ENCODE data around the gene WDR4. TPM values are rescaled to one million over a fixed set of nuclear protein-coding genes. Genes with fewer than 3 reads are reported as not detected.
"Not testable (repeated sequence)": the region's sequence is repeated elsewhere in the genome, so short reads cannot be mapped to it uniquely, and the experiment has no call there.

Gene WDR4
- total and polyA plus RNA-seq, 2 experiments from 2014 or later, result 22.5 to 50.2 TPM

DNA sequence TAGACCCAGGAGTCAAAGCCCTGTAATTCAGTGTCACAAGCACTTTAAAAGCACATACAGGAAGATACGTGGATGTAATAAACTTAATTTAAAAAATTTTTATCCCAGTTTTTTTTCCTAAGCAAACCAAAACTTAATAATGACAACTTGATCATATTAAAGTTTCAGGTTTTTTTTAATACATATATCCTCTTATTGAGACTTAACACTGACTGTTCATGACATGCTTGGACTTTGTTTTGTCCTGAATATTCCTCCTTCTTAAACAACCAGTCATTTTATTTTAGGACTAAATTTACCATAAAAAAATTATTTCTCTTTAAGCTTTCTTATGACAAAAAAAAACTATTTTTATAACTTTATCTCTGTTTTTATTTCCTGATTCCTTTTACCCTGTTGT lies 64.1 kb downstream of the WDR4 start:
- H3K9me2 ChIP-seq (ENCODE audit: insufficient read depth), result no peaks in the 10 kb centered on the region
- H3K79me2 ChIP-seq (replicated peaks; ENCODE audit: insufficient read depth), result no peaks in the 10 kb centered on the region
- DNase-seq (ENCODE audit: low spot score) (peak; percentile 44), ATAC-seq (no peak)
- H3K4me1 Mint-ChIP-seq, result peaks cover 16% of the 10 kb centered on the region
- no peak for TF ChIP-seq JUNB (IDR thresholded peaks at IDR 0.05; ENCODE audit: unreplicated experiment)
- TF ChIP-seq, protein P1, sequence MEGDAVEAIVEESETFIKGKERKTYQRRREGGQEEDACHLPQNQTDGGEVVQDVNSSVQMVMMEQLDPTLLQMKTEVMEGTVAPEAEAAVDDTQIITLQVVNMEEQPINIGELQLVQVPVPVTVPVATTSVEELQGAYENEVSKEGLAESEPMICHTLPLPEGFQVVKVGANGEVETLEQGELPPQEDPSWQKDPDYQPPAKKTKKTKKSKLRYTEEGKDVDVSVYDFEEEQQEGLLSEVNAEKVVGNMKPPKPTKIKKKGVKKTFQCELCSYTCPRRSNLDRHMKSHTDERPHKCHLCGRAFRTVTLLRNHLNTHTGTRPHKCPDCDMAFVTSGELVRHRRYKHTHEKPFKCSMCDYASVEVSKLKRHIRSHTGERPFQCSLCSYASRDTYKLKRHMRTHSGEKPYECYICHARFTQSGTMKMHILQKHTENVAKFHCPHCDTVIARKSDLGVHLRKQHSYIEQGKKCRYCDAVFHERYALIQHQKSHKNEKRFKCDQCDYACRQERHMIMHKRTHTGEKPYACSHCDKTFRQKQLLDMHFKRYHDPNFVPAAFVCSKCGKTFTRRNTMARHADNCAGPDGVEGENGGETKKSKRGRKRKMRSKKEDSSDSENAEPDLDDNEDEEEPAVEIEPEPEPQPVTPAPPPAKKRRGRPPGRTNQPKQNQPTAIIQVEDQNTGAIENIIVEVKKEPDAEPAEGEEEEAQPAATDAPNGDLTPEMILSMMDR (conservative IDR thresholded peaks at IDR 0.05; ENCODE audit: low read depth in 2 of 2), result no peak
- H3K4me1 ChIP-seq (ENCODE audit: insufficient read depth), result peaks cover 4% of the 10 kb centered on the region; the same call in 1 of the 2 replicates
- H3K36me3 ChIP-seq (ENCODE audit: insufficient read depth), result peaks cover 24% of the 10 kb centered on the region
- no peak overlapping the region for H3K4me3 ChIP-seq
- H3F3A ChIP-seq (replicated peaks; ENCODE audit: low read depth), result no peaks in the 10 kb centered on the region
- peaks cover 30% of the 10 kb centered on the region for H3K36me3 Mint-ChIP-seq (ENCODE audit: low read depth)
- no peak overlapping the region for H3K27ac ChIP-seq (ENCODE audit: low read depth)
- no peak overlapping the region for H3K4me2 ChIP-seq
- H3K4me3 Mint-ChIP-seq, result no peak overlapping the region
- H4K20me1 ChIP-seq (replicated peaks; ENCODE audit: insufficient read depth), result no peaks in the 10 kb centered on the region
- H2AFZ ChIP-seq, result no peak overlapping the region
- H3K27me3 ChIP-seq (ENCODE audit: insufficient read depth), result no peaks in the 10 kb centered on the region
- H3K27ac Mint-ChIP-seq, result no peak overlapping the region
- H3K27me3 Mint-ChIP-seq (ENCODE audit: insufficient read depth, low read depth, poor library complexity), result peaks cover 4% of the 10 kb centered on the region
- peaks cover 48% of the 10 kb centered on the region for H3K9me3 Mint-ChIP-seq

DNA sequence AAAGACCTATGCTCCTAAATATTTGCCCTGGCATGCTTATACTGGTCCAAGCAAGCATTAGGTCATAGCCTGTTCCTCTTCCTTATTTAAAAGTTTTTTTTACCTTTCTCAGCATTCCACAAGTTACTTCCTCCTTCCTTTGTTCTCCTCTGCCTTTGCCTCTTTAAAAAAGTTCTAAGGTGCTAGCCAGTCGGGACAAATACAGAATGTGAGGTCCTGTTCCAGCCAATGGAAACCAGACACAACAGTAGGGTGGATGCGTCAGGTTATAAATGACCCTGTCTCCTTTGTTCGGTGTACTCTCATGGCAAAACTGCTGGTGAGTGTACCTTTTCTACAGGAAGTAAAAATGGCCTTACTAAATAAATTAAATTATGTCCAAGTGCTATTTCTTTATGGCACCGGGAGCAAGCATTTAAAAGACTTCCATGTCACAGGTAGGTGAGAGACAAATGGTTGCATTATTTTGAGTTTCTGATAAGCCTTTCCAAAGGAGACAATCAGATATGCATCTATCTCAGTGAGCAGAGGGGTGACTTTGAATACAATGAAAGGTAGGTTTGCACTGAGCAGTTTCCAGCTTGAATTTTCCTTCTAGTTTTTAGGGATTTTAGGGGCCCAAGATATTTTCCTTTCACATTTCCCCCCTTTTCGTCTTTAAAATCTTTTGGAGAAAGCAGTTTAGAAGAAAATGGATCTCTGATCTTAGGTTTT lies 66.7 kb downstream of the WDR4 start:
- H3K79me2 ChIP-seq (replicated peaks; ENCODE audit: insufficient read depth); H3K4me3 ChIP-seq; H3K4me3 Mint-ChIP-seq; H3K27me3 Mint-ChIP-seq (ENCODE audit: insufficient read depth, low read depth, poor library complexity); H3K4me2 ChIP-seq; H3K27ac ChIP-seq (ENCODE audit: low read depth); DNase-seq (ENCODE audit: low spot score); H4K20me1 ChIP-seq (replicated peaks; ENCODE audit: insufficient read depth); H3K9me2 ChIP-seq (ENCODE audit: insufficient read depth); H3K27me3 ChIP-seq (ENCODE audit: insufficient read depth); ATAC-seq; H3K27ac Mint-ChIP-seq; H2AFZ ChIP-seq: not testable (repeated sequence)
- Histone ChIP-seq H3K4me1 (ENCODE audit: insufficient read depth) (peaks cover 24% of the 10 kb centered on the region), H3F3A (replicated peaks; ENCODE audit: low read depth) (0 out of 2 replicates have a peak, but pooled peaks cover 10% of the 10 kb centered on the region), H3K36me3 (ENCODE audit: insufficient read depth) (peaks cover 24% of the 10 kb centered on the region)
- peaks cover 30% of the 10 kb centered on the region for H3K36me3 Mint-ChIP-seq (ENCODE audit: low read depth)
- H3K4me1 Mint-ChIP-seq, result peaks cover 40% of the 10 kb centered on the region
- peaks cover 45% of the 10 kb centered on the region for H3K9me3 Mint-ChIP-seq

DNA sequence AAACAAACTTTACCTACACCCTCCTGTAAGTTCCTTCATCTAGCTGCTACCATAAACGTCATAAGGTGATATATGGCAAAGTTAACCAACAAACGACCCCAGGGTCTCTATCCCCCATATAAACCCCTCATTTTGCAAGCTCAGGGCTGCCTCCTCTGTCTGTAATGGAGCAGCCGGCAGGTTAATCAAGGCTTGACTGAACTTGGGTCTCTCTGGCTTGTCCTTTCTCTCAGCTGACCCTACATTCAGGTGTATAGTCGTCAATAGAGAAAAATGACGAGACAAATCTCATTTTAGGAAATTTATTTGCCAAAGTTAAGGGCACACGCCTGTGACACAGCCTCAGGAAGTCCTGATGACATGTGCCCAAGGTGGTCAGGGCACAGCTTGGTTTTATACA lies 67.4 kb downstream of the WDR4 start:
- no peak overlapping the region for H3K27ac ChIP-seq (ENCODE audit: low read depth)
- ATAC-seq, result no peak
- peaks cover 24% of the 10 kb centered on the region for H3K36me3 ChIP-seq (ENCODE audit: insufficient read depth)
- no peak overlapping the region for H3K4me2 ChIP-seq
- 0 out of 2 replicates have a peak, but pooled peaks cover 16% of the 10 kb centered on the region for H3F3A ChIP-seq (replicated peaks; ENCODE audit: low read depth)
- no peak for DNase-seq (ENCODE audit: low spot score)
- Mint-ChIP-seq H3K36me3 (ENCODE audit: low read depth) (peaks cover 23% of the 10 kb centered on the region), H3K9me3 (peaks cover 39% of the 10 kb centered on the region), H3K27me3 (ENCODE audit: insufficient read depth, low read depth, poor library complexity) (peaks cover 7% of the 10 kb centered on the region), H3K4me3 (no peak overlapping the region), H3K27ac (no peak overlapping the region), H3K4me1 (peaks cover 47% of the 10 kb centered on the region)
- no peaks in the 10 kb centered on the region for H4K20me1 ChIP-seq (replicated peaks; ENCODE audit: insufficient read depth)
- no peak overlapping the region for H2AFZ ChIP-seq
- H3K4me3 ChIP-seq, result no peak overlapping the region
- H3K9me2 ChIP-seq (ENCODE audit: insufficient read depth), result no peaks in the 10 kb centered on the region
- H3K27me3 ChIP-seq (ENCODE audit: insufficient read depth), result no peaks in the 10 kb centered on the region
- H3K4me1 ChIP-seq (ENCODE audit: insufficient read depth), result peaks cover 31% of the 10 kb centered on the region
- H3K79me2 ChIP-seq (replicated peaks; ENCODE audit: insufficient read depth), result no peaks in the 10 kb centered on the region
- no peak for TF ChIP-seq NANOG (IDR thresholded peaks at IDR 0.05; ENCODE audit: borderline replicate concordance)
- TF ChIP-seq, protein P2, sequence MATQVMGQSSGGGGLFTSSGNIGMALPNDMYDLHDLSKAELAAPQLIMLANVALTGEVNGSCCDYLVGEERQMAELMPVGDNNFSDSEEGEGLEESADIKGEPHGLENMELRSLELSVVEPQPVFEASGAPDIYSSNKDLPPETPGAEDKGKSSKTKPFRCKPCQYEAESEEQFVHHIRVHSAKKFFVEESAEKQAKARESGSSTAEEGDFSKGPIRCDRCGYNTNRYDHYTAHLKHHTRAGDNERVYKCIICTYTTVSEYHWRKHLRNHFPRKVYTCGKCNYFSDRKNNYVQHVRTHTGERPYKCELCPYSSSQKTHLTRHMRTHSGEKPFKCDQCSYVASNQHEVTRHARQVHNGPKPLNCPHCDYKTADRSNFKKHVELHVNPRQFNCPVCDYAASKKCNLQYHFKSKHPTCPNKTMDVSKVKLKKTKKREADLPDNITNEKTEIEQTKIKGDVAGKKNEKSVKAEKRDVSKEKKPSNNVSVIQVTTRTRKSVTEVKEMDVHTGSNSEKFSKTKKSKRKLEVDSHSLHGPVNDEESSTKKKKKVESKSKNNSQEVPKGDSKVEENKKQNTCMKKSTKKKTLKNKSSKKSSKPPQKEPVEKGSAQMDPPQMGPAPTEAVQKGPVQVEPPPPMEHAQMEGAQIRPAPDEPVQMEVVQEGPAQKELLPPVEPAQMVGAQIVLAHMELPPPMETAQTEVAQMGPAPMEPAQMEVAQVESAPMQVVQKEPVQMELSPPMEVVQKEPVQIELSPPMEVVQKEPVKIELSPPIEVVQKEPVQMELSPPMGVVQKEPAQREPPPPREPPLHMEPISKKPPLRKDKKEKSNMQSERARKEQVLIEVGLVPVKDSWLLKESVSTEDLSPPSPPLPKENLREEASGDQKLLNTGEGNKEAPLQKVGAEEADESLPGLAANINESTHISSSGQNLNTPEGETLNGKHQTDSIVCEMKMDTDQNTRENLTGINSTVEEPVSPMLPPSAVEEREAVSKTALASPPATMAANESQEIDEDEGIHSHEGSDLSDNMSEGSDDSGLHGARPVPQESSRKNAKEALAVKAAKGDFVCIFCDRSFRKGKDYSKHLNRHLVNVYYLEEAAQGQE (IDR thresholded peaks at IDR 0.05; ENCODE audit: unreplicated experiment), result no peak
- no peak for TF ChIP-seq CREB1 (CRISPR knock-in tag; IDR thresholded peaks at IDR 0.05; ENCODE audit: low read depth)
- TF ChIP-seq, protein P3, sequence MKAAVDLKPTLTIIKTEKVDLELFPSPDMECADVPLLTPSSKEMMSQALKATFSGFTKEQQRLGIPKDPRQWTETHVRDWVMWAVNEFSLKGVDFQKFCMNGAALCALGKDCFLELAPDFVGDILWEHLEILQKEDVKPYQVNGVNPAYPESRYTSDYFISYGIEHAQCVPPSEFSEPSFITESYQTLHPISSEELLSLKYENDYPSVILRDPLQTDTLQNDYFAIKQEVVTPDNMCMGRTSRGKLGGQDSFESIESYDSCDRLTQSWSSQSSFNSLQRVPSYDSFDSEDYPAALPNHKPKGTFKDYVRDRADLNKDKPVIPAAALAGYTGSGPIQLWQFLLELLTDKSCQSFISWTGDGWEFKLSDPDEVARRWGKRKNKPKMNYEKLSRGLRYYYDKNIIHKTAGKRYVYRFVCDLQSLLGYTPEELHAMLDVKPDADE (IDR thresholded peaks at IDR 0.05), result no peak
- TF ChIP-seq, protein P1 (conservative IDR thresholded peaks at IDR 0.05; ENCODE audit: low read depth in 2 of 2), result no peak
- no peak for TF ChIP-seq ZNF114 (CRISPR knock-in tag; IDR thresholded peaks at IDR 0.05)
- TF ChIP-seq JUNB (IDR thresholded peaks at IDR 0.05; ENCODE audit: unreplicated experiment), result no peak
- TF ChIP-seq STAT1 (IDR thresholded peaks at IDR 0.05; ENCODE audit: unreplicated experiment), result no peak
- no peak for TF ChIP-seq EZH2 (IDR thresholded peaks at IDR 0.05; ENCODE audit: low read depth, unreplicated experiment)

All from GM23338 (cell line).